GM13976 (cell line): Measurements from ENCODE around the gene CST4.

Experiments used
- DNase-seq: peaks from one replicate; pipeline ENCODE4 v3.0.0; 2012; ENCODE audit warnings: low spot score
- in situ Hi-C: fragments of 300-500 bp; cut with MboI; formaldehyde crosslinking; loops from one replicate; pipeline ENCODE4 v1.12.0; 2022; ENCODE audit warnings: low sequenced_read_pairs, mixed read lengths, inconsistent platforms; ENCODE audit not compliant: unreplicated experiment
- TF ChIP-seq, protein P1 (sequence below): IDR thresholded peaks from 2 replicates; pipeline ENCODE4 v1.5.1; 2012; ENCODE audit warnings: borderline replicate concordance, mild to moderate bottlenecking; ENCODE audit not compliant: insufficient read depth; ENCODE audit errors: extremely low read depth, missing control alignments, control extremely low read depth

CST4 gene

DNA sequence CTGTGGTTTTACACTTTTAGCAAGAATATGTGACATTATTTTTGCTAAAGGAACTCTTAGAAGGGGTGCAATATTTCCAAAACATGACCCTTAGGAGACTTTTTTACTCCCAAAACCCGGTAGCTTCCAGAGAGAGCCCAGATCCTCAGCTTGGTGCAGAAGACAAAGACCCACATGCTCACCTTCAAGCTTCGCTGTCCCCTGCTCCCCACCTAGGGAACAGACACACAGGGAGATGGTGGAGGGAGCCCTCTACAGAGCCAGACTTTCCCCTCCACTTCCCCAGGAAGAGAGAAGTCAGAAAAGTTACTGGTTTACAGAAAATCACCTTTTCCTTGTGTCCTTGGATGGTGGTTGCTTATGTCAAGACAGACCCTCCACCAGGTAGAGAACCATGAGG, 5.0 kb downstream of the CST4 start:
- in situ Hi-C loops = no loop called here
- TF ChIP-seq, protein P1, sequence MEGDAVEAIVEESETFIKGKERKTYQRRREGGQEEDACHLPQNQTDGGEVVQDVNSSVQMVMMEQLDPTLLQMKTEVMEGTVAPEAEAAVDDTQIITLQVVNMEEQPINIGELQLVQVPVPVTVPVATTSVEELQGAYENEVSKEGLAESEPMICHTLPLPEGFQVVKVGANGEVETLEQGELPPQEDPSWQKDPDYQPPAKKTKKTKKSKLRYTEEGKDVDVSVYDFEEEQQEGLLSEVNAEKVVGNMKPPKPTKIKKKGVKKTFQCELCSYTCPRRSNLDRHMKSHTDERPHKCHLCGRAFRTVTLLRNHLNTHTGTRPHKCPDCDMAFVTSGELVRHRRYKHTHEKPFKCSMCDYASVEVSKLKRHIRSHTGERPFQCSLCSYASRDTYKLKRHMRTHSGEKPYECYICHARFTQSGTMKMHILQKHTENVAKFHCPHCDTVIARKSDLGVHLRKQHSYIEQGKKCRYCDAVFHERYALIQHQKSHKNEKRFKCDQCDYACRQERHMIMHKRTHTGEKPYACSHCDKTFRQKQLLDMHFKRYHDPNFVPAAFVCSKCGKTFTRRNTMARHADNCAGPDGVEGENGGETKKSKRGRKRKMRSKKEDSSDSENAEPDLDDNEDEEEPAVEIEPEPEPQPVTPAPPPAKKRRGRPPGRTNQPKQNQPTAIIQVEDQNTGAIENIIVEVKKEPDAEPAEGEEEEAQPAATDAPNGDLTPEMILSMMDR = no peak
- no peak for DNase-seq

DNA sequence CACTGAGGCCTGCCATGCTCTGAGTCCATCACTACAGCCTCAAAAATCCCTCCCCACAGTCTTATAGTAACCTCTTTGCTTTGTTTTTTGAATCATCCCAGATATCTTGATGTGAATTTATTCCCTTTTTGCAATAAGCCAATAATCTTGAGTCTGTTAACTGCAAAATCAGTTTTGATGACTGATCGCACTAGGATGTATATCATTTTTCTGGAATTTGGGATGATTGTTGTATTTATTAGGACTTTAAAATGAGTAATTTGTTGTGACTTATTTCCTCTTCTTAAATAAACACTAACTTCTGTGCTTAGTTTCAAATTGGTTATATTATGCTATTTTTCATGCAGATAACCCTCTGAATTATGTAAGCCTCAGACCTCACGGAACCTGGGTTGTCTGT, 5.6 kb downstream of the CST4 start:
- TF ChIP-seq, protein P1 = no peak
- no peak for DNase-seq
- in situ Hi-C loops = no loop called here

GRCh38 chr20:23680146-23680545, 8.7 kb downstream of the CST4 start:
- TF ChIP-seq, protein P1 = no peak
- in situ Hi-C loops = no loop called here
- no peak for DNase-seq

DNA sequence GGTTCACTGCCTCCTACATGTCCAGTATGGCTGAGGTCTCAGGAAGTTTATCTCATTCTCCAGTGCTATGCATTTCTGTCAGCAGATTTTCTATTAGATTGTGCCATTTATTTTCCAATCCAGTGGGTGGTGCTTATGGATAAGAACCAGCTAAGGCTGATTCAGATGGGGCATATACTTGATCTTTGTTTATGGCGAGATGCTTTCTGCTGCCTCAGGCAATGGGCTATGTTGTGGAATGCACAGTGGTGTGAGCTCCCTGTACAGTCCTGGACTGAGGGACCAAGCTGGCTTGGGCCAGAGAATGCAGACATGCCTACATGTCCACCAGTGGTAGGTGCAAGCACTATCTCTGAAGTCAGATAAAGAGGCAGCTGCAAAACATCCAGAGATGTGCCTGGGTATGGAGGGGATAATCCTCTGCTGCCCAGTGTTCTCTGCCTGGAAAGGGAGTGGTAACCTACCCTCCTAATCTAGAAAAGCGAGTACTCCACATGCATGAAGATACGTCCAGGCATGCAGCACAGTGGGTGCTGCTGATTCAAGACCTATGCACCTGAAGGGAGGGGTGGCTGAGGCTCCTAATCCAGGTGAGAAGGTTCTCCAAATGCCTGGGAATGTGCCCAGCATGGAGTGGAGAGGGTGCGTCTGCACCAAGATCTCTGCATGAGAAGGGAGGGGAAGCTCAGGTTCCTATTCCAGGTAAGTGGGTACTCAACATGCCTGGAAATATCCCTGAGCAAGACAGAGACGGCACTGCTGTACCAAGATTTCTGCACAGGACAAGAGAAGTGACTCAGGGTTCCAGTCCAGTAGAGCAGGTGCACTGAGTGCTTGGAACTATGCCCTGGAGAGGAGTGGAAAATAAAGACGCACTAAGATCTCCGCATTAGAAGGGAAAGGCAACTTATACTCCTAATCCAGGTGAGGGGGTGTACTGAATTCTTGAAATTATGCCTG, 9.4 kb downstream of the CST4 start:
- DNase-seq = no peak
- in situ Hi-C loops = no loop called here
- TF ChIP-seq, protein P1 = no peak

GRCh38 chr20:23673209-23673608, 15.6 kb downstream of the CST4 start:
- DNase-seq = no peak
- TF ChIP-seq, protein P1 = no peak
- in situ Hi-C loops = no loop called here

- DNase-seq = no peak
- in situ Hi-C loops = no loop called here
- TF ChIP-seq, protein P1 = no peak
Measured at GRCh38 chr20:23672158-23672557, 16.7 kb downstream of the CST4 start.
